ENCODE results near the gene DENND2D.

DNA sequence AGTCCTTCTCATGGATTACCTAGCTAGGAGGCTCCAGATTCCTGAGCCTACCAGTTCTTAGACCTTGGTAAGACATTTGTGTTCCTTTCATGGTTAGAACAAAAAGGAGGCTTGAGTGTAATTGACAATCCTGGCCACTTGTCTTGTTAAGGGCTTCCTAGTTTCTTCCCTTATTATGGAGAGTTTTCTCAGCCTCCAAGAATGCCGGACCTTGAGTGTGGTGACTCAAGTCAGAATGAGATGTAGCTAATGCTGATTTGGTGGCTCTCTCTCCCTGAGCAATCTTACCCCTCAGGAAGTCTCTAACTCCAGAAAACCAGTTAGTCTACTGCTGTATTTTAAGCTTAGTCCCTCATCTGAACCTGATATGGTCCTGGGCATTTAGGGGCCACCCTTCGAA lies 41.4 kb upstream of the DENND2D start:
- TF ChIP-seq, protein P1, sequence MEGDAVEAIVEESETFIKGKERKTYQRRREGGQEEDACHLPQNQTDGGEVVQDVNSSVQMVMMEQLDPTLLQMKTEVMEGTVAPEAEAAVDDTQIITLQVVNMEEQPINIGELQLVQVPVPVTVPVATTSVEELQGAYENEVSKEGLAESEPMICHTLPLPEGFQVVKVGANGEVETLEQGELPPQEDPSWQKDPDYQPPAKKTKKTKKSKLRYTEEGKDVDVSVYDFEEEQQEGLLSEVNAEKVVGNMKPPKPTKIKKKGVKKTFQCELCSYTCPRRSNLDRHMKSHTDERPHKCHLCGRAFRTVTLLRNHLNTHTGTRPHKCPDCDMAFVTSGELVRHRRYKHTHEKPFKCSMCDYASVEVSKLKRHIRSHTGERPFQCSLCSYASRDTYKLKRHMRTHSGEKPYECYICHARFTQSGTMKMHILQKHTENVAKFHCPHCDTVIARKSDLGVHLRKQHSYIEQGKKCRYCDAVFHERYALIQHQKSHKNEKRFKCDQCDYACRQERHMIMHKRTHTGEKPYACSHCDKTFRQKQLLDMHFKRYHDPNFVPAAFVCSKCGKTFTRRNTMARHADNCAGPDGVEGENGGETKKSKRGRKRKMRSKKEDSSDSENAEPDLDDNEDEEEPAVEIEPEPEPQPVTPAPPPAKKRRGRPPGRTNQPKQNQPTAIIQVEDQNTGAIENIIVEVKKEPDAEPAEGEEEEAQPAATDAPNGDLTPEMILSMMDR (tag by site-specific recombination; IDR thresholded peaks at IDR 0.05) = no peak
- TF ChIP-seq, protein P2, sequence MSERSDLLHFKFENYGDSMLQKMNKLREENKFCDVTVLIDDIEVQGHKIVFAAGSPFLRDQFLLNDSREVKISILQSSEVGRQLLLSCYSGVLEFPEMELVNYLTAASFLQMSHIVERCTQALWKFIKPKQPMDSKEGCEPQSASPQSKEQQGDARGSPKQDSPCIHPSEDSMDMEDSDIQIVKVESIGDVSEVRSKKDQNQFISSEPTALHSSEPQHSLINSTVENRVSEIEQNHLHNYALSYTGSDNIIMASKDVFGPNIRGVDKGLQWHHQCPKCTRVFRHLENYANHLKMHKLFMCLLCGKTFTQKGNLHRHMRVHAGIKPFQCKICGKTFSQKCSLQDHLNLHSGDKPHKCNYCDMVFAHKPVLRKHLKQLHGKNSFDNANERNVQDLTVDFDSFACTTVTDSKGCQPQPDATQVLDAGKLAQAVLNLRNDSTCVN (tag by site-specific recombination; optimal IDR thresholded peaks at IDR 0.05) = no peak
- no peak for TF ChIP-seq ZSCAN16 (tag by site-specific recombination; IDR thresholded peaks at IDR 0.05)
- TF ChIP-seq ZNF510 (tag by site-specific recombination; IDR thresholded peaks at IDR 0.05; ENCODE audit: insufficient replicate concordance) = no peak
- TF ChIP-seq, protein P3, sequence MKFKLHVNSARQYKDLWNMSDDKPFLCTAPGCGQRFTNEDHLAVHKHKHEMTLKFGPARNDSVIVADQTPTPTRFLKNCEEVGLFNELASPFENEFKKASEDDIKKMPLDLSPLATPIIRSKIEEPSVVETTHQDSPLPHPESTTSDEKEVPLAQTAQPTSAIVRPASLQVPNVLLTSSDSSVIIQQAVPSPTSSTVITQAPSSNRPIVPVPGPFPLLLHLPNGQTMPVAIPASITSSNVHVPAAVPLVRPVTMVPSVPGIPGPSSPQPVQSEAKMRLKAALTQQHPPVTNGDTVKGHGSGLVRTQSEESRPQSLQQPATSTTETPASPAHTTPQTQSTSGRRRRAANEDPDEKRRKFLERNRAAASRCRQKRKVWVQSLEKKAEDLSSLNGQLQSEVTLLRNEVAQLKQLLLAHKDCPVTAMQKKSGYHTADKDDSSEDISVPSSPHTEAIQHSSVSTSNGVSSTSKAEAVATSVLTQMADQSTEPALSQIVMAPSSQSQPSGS (tag by site-specific recombination; IDR thresholded peaks at IDR 0.05; ENCODE audit: low read depth) = no peak
- no peak for TF ChIP-seq ZNF660 (tag by site-specific recombination; IDR thresholded peaks at IDR 0.05)
- no peak for TF ChIP-seq ZBTB21 (tag by site-specific recombination; IDR thresholded peaks at IDR 0.05)
- no peak for TF ChIP-seq SCRT1 (tag by site-specific recombination; IDR thresholded peaks at IDR 0.05; ENCODE audit: borderline replicate concordance)
- TF ChIP-seq ZNF394 (tag by site-specific recombination; IDR thresholded peaks at IDR 0.05; ENCODE audit: borderline replicate concordance) = no peak
- TF ChIP-seq ZBTB7A (tag by site-specific recombination; IDR thresholded peaks at IDR 0.05; ENCODE audit: low read depth) = no peak
